Ectodermal cell (in vitro differentiated cells): Measurements from ENCODE around the gene PREB.

Experiments
- H3K27ac ChIP-seq: 2 replicates; pipeline ENCODE4 v1.7.0; 2013; ENCODE audit warnings: mild to moderate bottlenecking, low read depth, low read length; ENCODE audit not compliant: insufficient read depth, poor library complexity, severe bottlenecking
- H3K27me3 ChIP-seq: 2 replicates; pipeline ENCODE4 v1.7.0; 2013; ENCODE audit warnings: mild to moderate bottlenecking, low read length; ENCODE audit not compliant: insufficient read depth, control insufficient read depth, poor library complexity, severe bottlenecking
- H3K36me3 ChIP-seq: one replicate; pipeline ENCODE4 v1.7.0; 2013; ENCODE audit warnings: low read length; ENCODE audit not compliant: control insufficient read depth, insufficient read depth
- H3K4me1 ChIP-seq: one replicate; pipeline ENCODE4 v1.7.0; 2013; ENCODE audit warnings: low read length; ENCODE audit not compliant: control insufficient read depth, insufficient read depth
- H3K4me3 ChIP-seq: 2 replicates; pipeline ENCODE4 v1.7.0; 2013; ENCODE audit warnings: low read depth, low read length, control low read depth; ENCODE audit not compliant: insufficient read depth
- H3K9me3 ChIP-seq: 2 replicates; pipeline ENCODE4 v1.7.0; 2013; ENCODE audit warnings: mild to moderate bottlenecking, low read length, moderate library complexity; ENCODE audit not compliant: control insufficient read depth
- WGBS, 2 experiments: methylation state at CpG; one replicate each; pipeline ENCODE4 v1.1.7; 2013; ENCODE audit warnings: missing lambda C conversion rate in 2 of 2; 5-methylcytosine and 5-hydroxymethylcytosine counted together

Gene PREB

GRCh38 chr2:27088634-27089033 is 45.8 kb downstream of the PREB start:
- whole genome bisulfite sequencing, 2 experiments: 93% methylated on average over 6 of the region's 6 CpGs
- no peaks in the 10 kb centered on the region for H3K36me3 ChIP-seq
- no peak overlapping the region for H3K4me3 ChIP-seq
- H3K4me1 ChIP-seq: peaks cover 4% of the 10 kb centered on the region
- no peak overlapping the region for H3K27ac ChIP-seq
- peaks cover 22% of the 10 kb centered on the region for H3K27me3 ChIP-seq
- H3K9me3 ChIP-seq: no peaks in the 10 kb centered on the region

- WGBS, 2 experiments: 84 to 90% methylated on average over 5 of the region's 5 CpGs
- no peaks in the 10 kb centered on the region for H3K36me3 ChIP-seq
- H3K27ac ChIP-seq: no peak overlapping the region
- H3K27me3 ChIP-seq: peaks cover 22% of the 10 kb centered on the region
- peak overlapping the region; percentile 59 for H3K4me3 ChIP-seq
- peaks cover 4% of the 10 kb centered on the region for H3K4me1 ChIP-seq
- H3K9me3 ChIP-seq: no peaks in the 10 kb centered on the region
Measured at GRCh38 chr2:27087823-27088410, 46.5 kb downstream of the PREB start.

GRCh38 chr2:27086724-27087593 is 47.5 kb downstream of the PREB start, which contains the start of gene KHK:
KHK (plus strand) TSS chr2:27086772; CDS start chr2:27087260, 488 bp downstream.
- 8 to 11% methylated on average over 54 of the region's 54 CpGs for WGBS, 2 experiments
- peaks cover 22% of the 10 kb centered on the region for H3K27me3 ChIP-seq
- peak within 1 kb of the TSS; percentile 67 for H3K27ac ChIP-seq
- H3K9me3 ChIP-seq: no peaks in the 10 kb centered on the region
- peaks cover 4% of the 10 kb centered on the region for H3K4me1 ChIP-seq
- no peaks in the 10 kb centered on the region for H3K36me3 ChIP-seq
- peak within 1 kb of the TSS; percentile 59 for H3K4me3 ChIP-seq

- Histone ChIP-seq H3K27ac (peak overlapping the region; percentile 67), H3K4me3 (peak overlapping the region; percentile 59), H3K27me3 (peaks cover 22% of the 10 kb centered on the region), H3K9me3 (no peaks in the 10 kb centered on the region), H3K36me3 (no peaks in the 10 kb centered on the region), H3K4me1 (peaks cover 10% of the 10 kb centered on the region)
- 0% methylated on average over 81 of the region's 81 CpGs for WGBS, 2 experiments
Measured at GRCh38 chr2:27086090-27086723, 48.2 kb downstream of the PREB start.

GRCh38 chr2:27085673-27086089 is 48.8 kb downstream of the PREB start:
- peaks cover 22% of the 10 kb centered on the region for H3K27me3 ChIP-seq
- peak overlapping the region; percentile 59 for H3K4me3 ChIP-seq
- H3K36me3 ChIP-seq: no peaks in the 10 kb centered on the region
- no peak overlapping the region for H3K27ac ChIP-seq
- H3K4me1 ChIP-seq: peaks cover 13% of the 10 kb centered on the region
- no peaks in the 10 kb centered on the region for H3K9me3 ChIP-seq
- WGBS, 2 experiments: 1% methylated on average over 38 of the region's 38 CpGs

- peak overlapping the region; percentile 59 for H3K4me3 ChIP-seq
- WGBS, 2 experiments: 60 to 63% methylated on average over 10 of the region's 10 CpGs
- no peak overlapping the region for H3K27ac ChIP-seq
- H3K27me3 ChIP-seq: peaks cover 22% of the 10 kb centered on the region
- H3K36me3 ChIP-seq: no peaks in the 10 kb centered on the region
- H3K4me1 ChIP-seq: peaks cover 17% of the 10 kb centered on the region
- H3K9me3 ChIP-seq: no peaks in the 10 kb centered on the region
Measured at GRCh38 chr2:27085062-27085672, 49.3 kb downstream of the PREB start.

- peaks cover 17% of the 10 kb centered on the region for H3K4me1 ChIP-seq
- no peaks in the 10 kb centered on the region for H3K9me3 ChIP-seq
- H3K36me3 ChIP-seq: no peaks in the 10 kb centered on the region
- WGBS, 2 experiments: 75% methylated on average over 6 of the region's 6 CpGs
- peaks cover 22% of the 10 kb centered on the region for H3K27me3 ChIP-seq
- H3K4me3 ChIP-seq: no peak overlapping the region
- H3K27ac ChIP-seq: no peak overlapping the region
Measured at GRCh38 chr2:27084297-27085061, 50.0 kb downstream of the PREB start.

GRCh38 chr2:27083410-27084296 is 50.8 kb downstream of the PREB start:
- Histone ChIP-seq H3K27ac (no peak overlapping the region), H3K4me1 (peaks cover 25% of the 10 kb centered on the region), H3K27me3 (peaks cover 22% of the 10 kb centered on the region), H3K4me3 (no peak overlapping the region), H3K36me3 (no peaks in the 10 kb centered on the region), H3K9me3 (no peaks in the 10 kb centered on the region)
- 90 to 91% methylated on average over 20 of the region's 20 CpGs for WGBS, 2 experiments
